Muscle layer of duodenum (tissue), 2 donors: Measurements from ENCODE around the gene ARNT2.

Experiments
- H3K27ac ChIP-seq: one replicate; pipeline ENCODE4 v1.7.0; 2013; ENCODE audit warnings: mild to moderate bottlenecking, low read length
- H3K27me3 ChIP-seq: one replicate; pipeline ENCODE4 v1.7.0; 2013; ENCODE audit warnings: low read depth, mild to moderate bottlenecking, control low read depth, low read length
- H3K36me3 ChIP-seq, 2 donors: one replicate each; pipeline ENCODE4 v1.7.0; 2013; ENCODE audit warnings: low read length in 2 of 2, control low read depth in 1 of 2, mild to moderate bottlenecking in 1 of 2; ENCODE audit not compliant: insufficient read depth in 2 of 2, control insufficient read depth in 1 of 2
- H3K4me1 ChIP-seq, 2 donors: one replicate each; pipeline ENCODE4 v1.7.0; 2013; ENCODE audit warnings: low read length in 2 of 2, mild to moderate bottlenecking in 2 of 2, control low read depth in 1 of 2, moderate library complexity in 1 of 2; ENCODE audit not compliant: insufficient read depth in 2 of 2, control insufficient read depth in 1 of 2
- H3K4me3 ChIP-seq, 2 donors: one replicate each; pipeline ENCODE4 v1.7.0; 2013; ENCODE audit warnings: low read length in 2 of 2, low read depth in 1 of 2, mild to moderate bottlenecking in 1 of 2
- H3K9me3 ChIP-seq, 2 donors: one replicate each; pipeline ENCODE4 v1.7.0; 2013; ENCODE audit warnings: low read length in 2 of 2, control low read depth in 1 of 2, mild to moderate bottlenecking in 1 of 2; ENCODE audit not compliant: control insufficient read depth in 1 of 2
- donor health status: healthy.

ARNT2 gene

DNA sequence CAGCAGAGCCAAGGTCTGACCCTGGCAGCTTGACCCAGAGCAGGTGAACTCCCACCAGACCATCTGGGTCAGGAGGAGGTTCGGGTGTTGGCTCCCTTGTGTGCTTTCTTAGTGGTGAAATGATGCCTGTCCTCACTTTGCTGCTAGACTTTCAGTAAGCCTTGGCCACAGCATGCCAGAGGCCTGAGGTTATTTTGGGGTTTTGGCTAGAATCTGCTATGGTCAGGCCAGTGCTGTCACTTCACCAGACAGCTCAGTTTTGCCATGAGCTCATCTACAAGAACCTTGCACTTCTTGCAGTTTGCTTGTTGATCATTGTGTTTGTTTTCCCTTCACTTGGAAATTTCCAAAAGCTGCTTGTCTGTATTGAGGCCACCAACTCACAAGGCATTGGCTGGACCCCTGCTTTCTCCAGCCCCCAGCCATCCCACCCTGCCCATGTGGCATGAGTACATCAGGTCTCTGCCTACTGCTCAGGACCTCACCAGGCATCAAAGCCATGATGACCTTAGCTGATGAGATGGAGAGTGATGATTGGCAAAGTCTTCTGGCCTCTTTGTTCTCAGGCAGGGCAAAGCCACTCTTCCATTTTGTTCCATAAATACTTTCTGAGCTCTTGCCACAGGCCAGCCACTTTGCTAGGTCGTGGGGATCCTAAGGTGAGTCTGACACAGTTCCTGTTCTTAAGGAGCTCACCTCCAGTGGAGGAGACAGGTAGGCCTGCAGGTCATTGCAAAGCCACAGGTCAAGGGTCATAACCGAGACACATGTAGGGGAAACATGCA is 122.6 kb downstream of the ARNT2 start:
- H3K36me3 ChIP-seq: peaks cover 0 to 7% of the 10 kb centered on the region in 2 donors
- H3K27ac ChIP-seq: no peak overlapping the region
- H3K27me3 ChIP-seq: no peaks in the 10 kb centered on the region
- H3K4me3 ChIP-seq: no peak overlapping the region
- H3K9me3 ChIP-seq: no peaks in the 10 kb centered on the region
- no peaks in the 10 kb centered on the region for H3K4me1 ChIP-seq

DNA sequence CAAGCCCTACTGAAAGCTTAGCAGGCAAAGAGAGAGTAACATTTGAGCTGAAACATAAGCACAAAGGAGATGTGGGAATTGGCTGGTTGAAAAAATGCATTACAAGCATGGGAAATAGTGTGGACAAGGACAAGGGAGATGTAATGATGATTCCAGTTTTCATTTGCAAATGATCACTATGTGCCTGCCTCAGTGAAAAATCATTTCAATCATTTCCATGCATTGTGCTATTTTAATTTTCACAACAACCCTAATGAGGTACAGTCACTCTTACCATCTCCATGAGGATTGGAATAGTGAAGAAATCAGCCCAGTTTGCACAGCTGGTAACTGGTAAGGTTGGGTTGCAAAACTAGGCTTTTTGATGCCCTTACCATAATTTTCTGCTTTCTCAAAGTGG is 123.2 kb downstream of the ARNT2 start:
- Histone ChIP-seq H3K9me3 (no peaks in the 10 kb centered on the region), H3K36me3 (peaks cover 0 to 7% of the 10 kb centered on the region in 2 donors), H3K4me3 (no peak overlapping the region), H3K27ac (no peak overlapping the region), H3K27me3 (no peaks in the 10 kb centered on the region), H3K4me1 (no peaks in the 10 kb centered on the region)

GRCh38 chr15:80527961-80528360 is 123.8 kb downstream of the ARNT2 start:
- Histone ChIP-seq H3K27me3 (no peaks in the 10 kb centered on the region), H3K4me3 (no peak overlapping the region), H3K4me1 (no peaks in the 10 kb centered on the region), H3K27ac (no peak overlapping the region), H3K36me3 (peaks cover 0 to 7% of the 10 kb centered on the region in 2 donors), H3K9me3 (no peaks in the 10 kb centered on the region)

DNA sequence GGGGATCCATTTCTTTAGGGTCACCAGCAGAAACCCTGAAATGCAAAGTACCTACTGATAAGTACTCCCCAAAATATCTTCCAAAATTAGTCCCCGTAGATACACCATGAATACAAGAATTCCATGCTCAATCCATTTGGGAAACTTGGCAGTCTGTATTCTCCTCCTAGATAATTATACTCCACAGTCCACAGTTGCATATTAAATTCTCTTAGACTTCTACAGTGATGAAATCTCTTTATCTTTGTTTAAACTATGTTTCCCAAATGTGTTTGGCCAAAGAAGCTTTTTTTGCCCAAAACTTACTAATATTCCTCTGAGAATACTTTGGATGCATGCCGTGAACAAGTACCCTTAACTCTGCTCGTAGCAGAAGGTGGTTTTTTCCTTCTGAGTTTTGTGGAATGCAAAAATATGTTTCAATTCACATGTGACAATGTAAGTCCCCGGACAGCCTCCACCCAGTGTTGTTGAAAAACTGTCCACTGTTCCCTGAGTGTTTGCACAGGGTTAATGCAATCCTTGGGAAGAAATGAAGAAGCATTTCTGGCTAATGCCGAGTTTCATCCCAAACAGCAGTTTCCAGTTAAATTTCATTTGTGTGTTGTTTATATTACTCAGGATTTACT is 126.7 kb downstream of the ARNT2 start:
- peaks cover 0 to 7% of the 10 kb centered on the region in 2 donors for H3K36me3 ChIP-seq
- peaks cover 0 to 5% of the 10 kb centered on the region in 2 donors for H3K9me3 ChIP-seq
- H3K4me1 ChIP-seq: no peaks in the 10 kb centered on the region
- H3K27ac ChIP-seq: no peak overlapping the region
- H3K27me3 ChIP-seq: no peaks in the 10 kb centered on the region
- no peak overlapping the region for H3K4me3 ChIP-seq

- no peaks in the 10 kb centered on the region for H3K27me3 ChIP-seq
- H3K36me3 ChIP-seq: peaks cover 0 to 7% of the 10 kb centered on the region in 2 donors
- no peak overlapping the region for H3K27ac ChIP-seq
- peaks cover 0 to 5% of the 10 kb centered on the region in 2 donors for H3K9me3 ChIP-seq
- no peaks in the 10 kb centered on the region for H3K4me1 ChIP-seq
- H3K4me3 ChIP-seq: no peak overlapping the region
These were observed 127.2 kb downstream of the ARNT2 start for GRCh38 chr15:80531388-80531787.

DNA sequence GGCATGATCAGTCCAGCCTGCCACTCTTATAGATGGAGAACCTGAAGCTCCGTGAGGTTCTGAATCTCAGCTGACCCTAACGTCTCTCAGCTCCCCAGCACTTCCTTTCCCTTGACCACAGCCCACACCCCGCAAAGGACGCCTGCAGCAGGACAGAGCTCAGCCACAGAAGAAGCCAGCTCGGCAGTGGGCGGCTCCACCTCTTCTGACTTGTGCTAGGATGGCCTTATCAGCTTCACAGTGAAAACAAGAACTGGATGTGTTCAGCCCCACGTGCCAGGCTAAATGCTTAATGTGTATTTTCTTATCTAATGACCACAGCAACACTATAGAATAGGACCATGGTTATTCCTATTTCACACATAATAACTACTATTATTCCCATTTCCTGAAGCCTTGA is 127.6 kb downstream of the ARNT2 start:
- H3K9me3 ChIP-seq: peaks cover 0 to 5% of the 10 kb centered on the region in 2 donors
- no peak overlapping the region for H3K4me3 ChIP-seq
- peaks cover 0 to 6% of the 10 kb centered on the region in 2 donors for H3K36me3 ChIP-seq
- no peaks in the 10 kb centered on the region for H3K4me1 ChIP-seq
- H3K27ac ChIP-seq: no peak overlapping the region
- no peaks in the 10 kb centered on the region for H3K27me3 ChIP-seq

GRCh38 chr15:80533790-80534333 is 129.7 kb downstream of the ARNT2 start:
- Histone ChIP-seq H3K27ac (no peak overlapping the region), H3K36me3 (no peaks in the 10 kb centered on the region), H3K9me3 (peaks cover 0 to 5% of the 10 kb centered on the region in 2 donors), H3K4me3 (no peak overlapping the region), H3K27me3 (no peaks in the 10 kb centered on the region), H3K4me1 (no peaks in the 10 kb centered on the region)

DNA sequence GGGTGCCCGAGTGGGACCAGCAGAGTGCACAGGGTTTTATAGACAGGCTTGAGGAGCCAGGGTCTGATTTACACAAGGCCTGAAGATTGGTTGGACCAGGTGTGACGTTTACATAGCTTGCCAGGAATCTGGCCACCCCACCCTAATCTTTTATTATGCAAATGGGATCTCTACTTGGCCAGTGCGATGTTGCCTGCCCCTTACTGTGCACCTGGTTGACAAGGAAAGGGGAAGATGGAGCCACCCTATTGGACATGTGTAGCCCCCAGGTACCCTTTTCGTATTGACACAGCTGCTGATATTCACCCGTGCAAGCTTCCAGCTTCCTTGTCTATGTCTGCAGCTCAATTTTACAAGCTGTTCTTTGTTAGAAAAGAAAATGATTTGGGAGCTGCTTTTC is 132.0 kb downstream of the ARNT2 start:
- H3K27me3 ChIP-seq: no peaks in the 10 kb centered on the region
- H3K4me1 ChIP-seq: no peaks in the 10 kb centered on the region
- H3K36me3 ChIP-seq: no peaks in the 10 kb centered on the region
- H3K27ac ChIP-seq: no peak overlapping the region
- no peak overlapping the region for H3K4me3 ChIP-seq
- H3K9me3 ChIP-seq: peaks cover 4 to 5% of the 10 kb centered on the region in 2 donors

DNA sequence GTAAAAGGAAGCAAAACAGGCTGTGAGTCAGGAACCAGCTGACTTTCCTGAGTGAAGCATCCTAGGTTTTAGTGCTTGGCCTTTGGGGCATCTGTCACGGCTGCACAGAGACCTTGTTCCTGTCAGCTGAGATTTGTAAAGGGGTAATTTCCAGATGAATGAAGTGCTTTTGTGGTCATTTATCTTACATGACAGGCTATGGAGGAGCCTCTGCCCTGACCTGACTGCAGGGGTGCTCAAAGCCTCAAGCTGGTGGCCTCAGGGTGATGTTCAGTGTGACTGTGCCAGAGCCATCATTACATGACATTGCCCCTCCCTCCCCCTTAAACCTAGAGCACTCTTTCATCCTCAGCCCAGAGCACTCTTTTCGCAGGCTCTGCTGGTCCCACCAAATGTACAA is 132.5 kb downstream of the ARNT2 start:
- no peak overlapping the region for H3K27ac ChIP-seq
- peaks cover 4 to 5% of the 10 kb centered on the region in 2 donors for H3K9me3 ChIP-seq
- no peaks in the 10 kb centered on the region for H3K4me1 ChIP-seq
- H3K4me3 ChIP-seq: no peak overlapping the region
- H3K27me3 ChIP-seq: no peaks in the 10 kb centered on the region
- H3K36me3 ChIP-seq: no peaks in the 10 kb centered on the region

- H3K27me3 ChIP-seq: no peaks in the 10 kb centered on the region
- no peaks in the 10 kb centered on the region for H3K4me1 ChIP-seq
- H3K4me3 ChIP-seq: no peak overlapping the region
- no peaks in the 10 kb centered on the region for H3K36me3 ChIP-seq
- H3K9me3 ChIP-seq: peaks cover 0 to 9% of the 10 kb centered on the region in 2 donors
- H3K27ac ChIP-seq: no peak overlapping the region
These were observed 140.9 kb downstream of the ARNT2 start for GRCh38 chr15:80545078-80545477.

DNA sequence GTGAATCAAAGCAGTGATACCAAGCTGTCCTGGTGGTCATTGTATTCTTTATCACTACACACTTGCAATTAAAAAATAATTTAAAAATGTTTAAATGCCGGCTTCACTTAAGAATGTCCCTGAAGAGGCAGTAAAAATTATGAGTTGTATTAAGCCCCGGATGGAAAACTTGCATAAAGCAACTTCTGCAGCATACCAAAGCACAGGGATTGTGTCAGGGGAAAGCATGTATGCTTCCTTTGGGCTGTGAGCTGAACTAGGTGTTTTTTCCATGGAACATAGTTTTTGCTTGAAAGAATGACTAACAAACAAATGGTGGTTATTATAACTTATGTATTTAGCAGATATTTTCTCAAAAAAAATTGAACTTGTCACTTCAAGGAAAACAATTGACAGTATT is 143.1 kb downstream of the ARNT2 start:
- H3K27ac ChIP-seq: no peak overlapping the region
- no peaks in the 10 kb centered on the region for H3K27me3 ChIP-seq
- H3K9me3 ChIP-seq: peaks cover 0 to 5% of the 10 kb centered on the region in 2 donors
- no peaks in the 10 kb centered on the region for H3K4me1 ChIP-seq
- H3K4me3 ChIP-seq: no peak overlapping the region
- no peaks in the 10 kb centered on the region for H3K36me3 ChIP-seq
